Activated CD8-positive, alpha-beta memory T cell treated with anti-CD3 and anti-CD28 coated beads for 36 hours (primary cell): Measurements from ENCODE around the gene ENSA. TPM values are rescaled to one million over a fixed set of nuclear protein-coding genes. Genes with fewer than 3 reads are reported as not detected.

Experiments
- CTCF ChIA-PET: fragments of 350-600 bp; sonication (Branson Sonifier 250); formaldehyde crosslinking; loops from one replicate; lab custom pipeline; 2021; ENCODE audit warnings: antibody characterized with exemption; lab: Charles Lee
- POLR2A ChIA-PET: fragments of 350-600 bp; sonication (Branson Sonifier 250); formaldehyde crosslinking; loops from one replicate; lab custom pipeline; 2021; ENCODE audit warnings: antibody characterized with exemption; lab: Charles Lee
- total RNA-seq, 2 experiments: library from RNA; stranded (reverse); gene quantifications; one replicate each; pipeline ENCODE4 v1.2.3, GENCODE V29; 2021

Gene ENSA
- total RNA-seq, 2 experiments from 2014 or later = 245 to 251 TPM

- CTCF ChIA-PET = interaction anchor here (1.7 kb wide), 1 partner anchor 63 kb away, joined by 4 read pairs; no protein-coding TSS in a partner anchor
These were observed 4.9 kb downstream of the ENSA start for GRCh38 chr1:150624546-150624945.

GRCh38 chr1:150624134-150624533 lies 5.3 kb downstream of the ENSA start:
- ChIA-PET POLR2A (interaction anchor here (0.6 kb wide), 1 partner anchor 51 kb away, joined by 3 read pairs; no protein-coding TSS in a partner anchor), CTCF (interaction anchor here (1.7 kb wide), 1 partner anchor 63 kb away, joined by 4 read pairs; no protein-coding TSS in a partner anchor)

More at GRCh38 chr1:150624546-150624945, 4.9 kb downstream of the ENSA start:
- POLR2A ChIA-PET = interaction anchor here (0.6 kb wide), 1 partner anchor 51 kb away, joined by 3 read pairs; no protein-coding TSS in a partner anchor

GRCh38 chr1:150622303-150622975 lies 7.0 kb downstream of the ENSA start:
- ChIA-PET CTCF (interaction anchor here (0.6 to 6.0 kb wide), 4 partner anchors 43 to 325 kb away, joined by 3 to 57 read pairs (median 4); partner anchors contain the start of gene MCL1), POLR2A (no interaction called here)

GRCh38 chr1:150621497-150622302 lies 7.7 kb downstream of the ENSA start:
- ChIA-PET POLR2A (no interaction called here), CTCF (interaction anchor here (0.6 to 6.0 kb wide), 6 partner anchors 10 to 326 kb away, joined by 3 to 57 read pairs (median 3); partner anchors contain the start of gene MCL1)

GRCh38 chr1:150620919-150621318 lies 8.5 kb downstream of the ENSA start:
- ChIA-PET CTCF (interaction anchor here (0.8 to 6.0 kb wide), 5 partner anchors 9 to 59 kb away, joined by 3 to 57 read pairs (median 3); partner anchors contain the start of gene MCL1), POLR2A (interaction anchor here (1.4 to 2.5 kb wide), 2 partner anchors 9 to 42 kb away, joined by 3 to 13 read pairs; partner anchors contain the start of genes ENSA and MCL1)

GRCh38 chr1:150619576-150620509 lies 9.6 kb downstream of the ENSA start:
- CTCF ChIA-PET = interaction anchor here (0.7 to 6.0 kb wide), 5 partner anchors 7 to 138 kb away, joined by 3 to 57 read pairs (median 3); no protein-coding TSS in a partner anchor
- POLR2A ChIA-PET = interaction anchor here (0.6 to 2.5 kb wide), 7 partner anchors 10 to 393 kb away, joined by 3 to 13 read pairs (median 5); partner anchors contain the start of genes ENSA and MCL1

GRCh38 chr1:150615346-150616201 lies 13.8 kb downstream of the ENSA start:
- ChIA-PET CTCF (interaction anchor here (0.9 to 1.6 kb wide), 4 partner anchors 12 to 67 kb away, joined by 3 to 7 read pairs (median 4); partner anchors contain the start of genes ENSA and MCL1), POLR2A (interaction anchor here (0.7 to 1.4 kb wide), 4 partner anchors 10 to 48 kb away, joined by 4 to 9 read pairs (median 6); no protein-coding TSS in a partner anchor)

- ChIA-PET CTCF (interaction anchor here (1.0 to 3.9 kb wide), 6 partner anchors 8 to 65 kb away, joined by 3 to 23 read pairs (median 5); partner anchors contain the start of gene MCL1), POLR2A (interaction anchor here (0.5 to 2.2 kb wide), 6 partner anchors 16 to 250 kb away, joined by 3 to 12 read pairs (median 6); partner anchors contain the start of genes ENSA, MCL1 and RPRD2)
These were observed 16.1 kb downstream of the ENSA start for GRCh38 chr1:150613061-150613920.

- ChIA-PET POLR2A (interaction anchor here (0.6 to 1.8 kb wide), 9 partner anchors 24 to 51 kb away, joined by 3 to 28 read pairs (median 4); partner anchors contain the start of gene MCL1), CTCF (interaction anchor here (0.8 to 3.9 kb wide), 7 partner anchors 9 to 50 kb away, joined by 3 to 23 read pairs (median 4); partner anchors contain the start of gene ENSA)
These were observed 17.4 kb downstream of the ENSA start for GRCh38 chr1:150612014-150612345.

GRCh38 chr1:150610576-150610975 lies 18.8 kb downstream of the ENSA start:
- ChIA-PET POLR2A (no interaction called here), CTCF (interaction anchor here (2.0 kb wide), 1 partner anchor 32 kb away, joined by 5 read pairs; no protein-coding TSS in a partner anchor)

GRCh38 chr1:150609732-150610131 lies 19.7 kb downstream of the ENSA start:
- CTCF ChIA-PET = interaction anchor here (1.1 to 1.2 kb wide), 2 partner anchors 12 to 49 kb away, joined by 3 to 7 read pairs; no protein-coding TSS in a partner anchor

GRCh38 chr1:150606463-150607142 lies 22.8 kb downstream of the ENSA start:
- CTCF ChIA-PET = no interaction called here
- POLR2A ChIA-PET = interaction anchor here (0.8 kb wide), 1 partner anchor 27 kb away, joined by 3 read pairs; the partner anchor contains the start of gene MCL1

More at GRCh38 chr1:150609732-150610131, 19.7 kb downstream of the ENSA start:
- POLR2A ChIA-PET = interaction anchor here (0.9 kb wide), 1 partner anchor 30 kb away, joined by 7 read pairs; the partner anchor contains the start of gene MCL1

GRCh38 chr1:150605451-150605731 lies 24.0 kb downstream of the ENSA start:
- POLR2A ChIA-PET = interaction anchor here (0.7 to 1.2 kb wide), 3 partner anchors 10 to 27 kb away, joined by 3 to 9 read pairs (median 5); partner anchors contain the start of gene MCL1
- CTCF ChIA-PET = interaction anchor here (1.2 kb wide), 1 partner anchor 8 kb away, joined by 3 read pairs; no protein-coding TSS in a partner anchor

GRCh38 chr1:150604226-150604588 lies 25.2 kb downstream of the ENSA start:
- ChIA-PET CTCF (interaction anchor here (1.2 to 1.9 kb wide), 2 partner anchors 9 to 11 kb away, joined by 3 to 7 read pairs; no protein-coding TSS in a partner anchor), POLR2A (interaction anchor here (1.0 to 1.2 kb wide), 2 partner anchors 24 to 25 kb away, joined by 3 to 5 read pairs; partner anchors contain the start of genes ENSA and MCL1)

GRCh38 chr1:150603711-150604110 lies 25.7 kb downstream of the ENSA start:
- POLR2A ChIA-PET = interaction anchor here (1.0 kb wide), 1 partner anchor 26 kb away, joined by 3 read pairs; the partner anchor contains the start of gene ENSA

More at GRCh38 chr1:150603711-150604110, 25.7 kb downstream of the ENSA start:
- CTCF ChIA-PET = interaction anchor here (1.2 to 1.9 kb wide), 2 partner anchors 12 to 43 kb away, joined by 3 to 7 read pairs; no protein-coding TSS in a partner anchor
